ENCODE data around the gene NCKAP5.

- TF ChIP-seq EZH2 (IDR thresholded peaks at IDR 0.05; ENCODE audit: insufficient read depth, low read length) (no peak), CTCF (IDR thresholded peaks at IDR 0.05; ENCODE audit: insufficient read depth, low read depth, low read length) (no peak)
Measured at GRCh38 chr2:133345638-133346037, 222.6 kb downstream of the NCKAP5 start.
